Trophoblast cell (in vitro differentiated cells and primary cell): ENCODE results near the gene SPCS3.
"Not testable (repeated sequence)": the region's sequence is repeated elsewhere in the genome, so short reads cannot be mapped to it uniquely, and the experiment has no call there.

Source experiments
- DNase-seq, 2 donors: peaks; one replicate each; pipeline ENCODE4 v3.0.0-alpha.2; 2016
- H2AFZ ChIP-seq: 2 replicates; pipeline ENCODE4 v1.6.1; 2013; ENCODE audit warnings: low read length, moderate library complexity, mild to moderate bottlenecking; ENCODE audit not compliant: insufficient read depth, poor library complexity
- H2AK5ac ChIP-seq: 2 replicates; pipeline ENCODE4 v1.6.1; 2013; ENCODE audit warnings: mild to moderate bottlenecking, low read length
- H2BK120ac ChIP-seq: 2 replicates; pipeline ENCODE4 v1.6.1; 2013; ENCODE audit warnings: low read length, mild to moderate bottlenecking, moderate library complexity; ENCODE audit not compliant: insufficient read depth, poor library complexity
- H2BK12ac ChIP-seq: 2 replicates; pipeline ENCODE4 v1.6.1; 2013; ENCODE audit warnings: mild to moderate bottlenecking, low read length, moderate library complexity
- H2BK5ac ChIP-seq: 2 replicates; pipeline ENCODE4 v1.6.1; 2013; ENCODE audit warnings: low read length, low read depth, moderate library complexity, mild to moderate bottlenecking; ENCODE audit not compliant: poor library complexity
- H3K14ac ChIP-seq: 2 replicates; pipeline ENCODE4 v1.6.1; 2013; ENCODE audit warnings: mild to moderate bottlenecking, low read length
- H3K18ac ChIP-seq: 2 replicates; pipeline ENCODE4 v1.6.1; 2013; ENCODE audit warnings: mild to moderate bottlenecking, low read length
- H3K23ac ChIP-seq: 2 replicates; pipeline ENCODE4 v1.6.1; 2013; ENCODE audit warnings: low read length
- H3K27ac ChIP-seq: 2 replicates; pipeline ENCODE4 v1.5.1; 2013; ENCODE audit warnings: low read depth, mild to moderate bottlenecking, inconsistent platforms, low read length, moderate library complexity
- H3K27me3 ChIP-seq: 2 replicates; pipeline ENCODE4 v1.6.1; 2013; ENCODE audit warnings: inconsistent platforms, mild to moderate bottlenecking, low read length, moderate library complexity; ENCODE audit not compliant: insufficient read depth
- H3K36me3 ChIP-seq, 2 experiments: 1 replicate in 1 of 2; 2 replicates in 1 of 2; pipeline ENCODE4 v1.6.1; 2013; ENCODE audit warnings: low read length in 2 of 2, mild to moderate bottlenecking in 2 of 2, moderate library complexity in 1 of 2; ENCODE audit not compliant: insufficient read depth in 2 of 2, control insufficient read depth in 1 of 2
- H3K4ac ChIP-seq: 2 replicates; pipeline ENCODE4 v1.6.1; 2013; ENCODE audit warnings: low read depth, mild to moderate bottlenecking, low read length, moderate library complexity
- H3K4me1 ChIP-seq, 2 experiments: 1 replicate in 1 of 2; 2 replicates in 1 of 2; pipeline ENCODE4 v1.6.1; 2013; ENCODE audit warnings: low read length in 2 of 2, mild to moderate bottlenecking in 2 of 2, moderate library complexity in 1 of 2; ENCODE audit not compliant: insufficient read depth in 2 of 2, control insufficient read depth in 1 of 2
- H3K4me2 ChIP-seq: 2 replicates; pipeline ENCODE4 v1.6.1; 2013; ENCODE audit warnings: inconsistent platforms, mild to moderate bottlenecking, low read length, moderate library complexity
- H3K4me3 ChIP-seq: 2 replicates; pipeline ENCODE4 v1.5.1; 2013; ENCODE audit warnings: mild to moderate bottlenecking, low read depth, low read length, inconsistent platforms
- H3K79me1 ChIP-seq: one replicate; pipeline ENCODE4 v1.6.1; 2013; ENCODE audit warnings: low read length
- H3K79me2 ChIP-seq: 2 replicates; pipeline ENCODE4 v1.6.1; 2013; ENCODE audit warnings: low read length, mild to moderate bottlenecking; ENCODE audit not compliant: control insufficient read depth, insufficient read depth, poor library complexity
- H3K9ac ChIP-seq: 2 replicates; pipeline ENCODE4 v1.6.1; 2013; ENCODE audit warnings: mild to moderate bottlenecking, low read length
- H3K9me3 ChIP-seq: 2 replicates; pipeline ENCODE4 v1.6.1; 2013; ENCODE audit warnings: low read depth, mild to moderate bottlenecking, control low read depth, inconsistent platforms, low read length; ENCODE audit not compliant: insufficient read depth
- H4K12ac ChIP-seq: 2 replicates; pipeline ENCODE4 v1.6.1; 2013; ENCODE audit warnings: low read depth, mild to moderate bottlenecking, low read length, moderate library complexity
- H4K8ac ChIP-seq: 2 replicates; pipeline ENCODE4 v1.6.1; 2013; ENCODE audit warnings: low read depth, mild to moderate bottlenecking, low read length, moderate library complexity
- H4K91ac ChIP-seq: one replicate; pipeline ENCODE4 v1.6.1; 2013; ENCODE audit warnings: low read depth, mild to moderate bottlenecking, low read length, moderate library complexity
- WGBS: extraction: QIAGEN DNeasy Blood & Tissue Kit; methylation state at CpG from one replicate; pipeline ENCODE4 v1.1.7; 2013; ENCODE audit warnings: missing lambda C conversion rate; ENCODE audit not compliant: insufficient read length, insufficient coverage; ENCODE audit errors: extremely low coverage; 5-methylcytosine and 5-hydroxymethylcytosine counted together

Gene SPCS3

GRCh38 chr4:176323511-176324160 lies 3.9 kb downstream of the SPCS3 start:
- Histone ChIP-seq H2AFZ (no peak overlapping the region), H3K9me3 (no peaks in the 10 kb centered on the region), H3K27ac (no peak overlapping the region), H3K4ac (no peak overlapping the region), H3K4me2 (no peak overlapping the region), H3K27me3 (no peaks in the 10 kb centered on the region), H3K23ac (no peak overlapping the region), H3K36me3 (no peaks in the 10 kb centered on the region), H4K91ac (no peak overlapping the region), H3K14ac (no peak overlapping the region), H2BK12ac (no peak overlapping the region), H3K9ac (no peak overlapping the region), H3K4me3 (no peak overlapping the region), H3K79me2 (peaks cover 10% of the 10 kb centered on the region), H3K18ac (no peak overlapping the region), H2BK120ac (no peak overlapping the region), H4K12ac (no peak overlapping the region), H4K8ac (no peak overlapping the region), H2BK5ac (no peak overlapping the region), H3K79me1 (peaks cover 11% of the 10 kb centered on the region), H3K4me1 (no peaks in the 10 kb centered on the region), H2AK5ac (no peak overlapping the region)
- no peak for DNase-seq
- no CpG with 5 or more reads among the region's 3 CpGs for WGBS

GRCh38 chr4:176324876-176325275 lies 5.1 kb downstream of the SPCS3 start:
- no CpG with 5 or more reads among the region's 8 CpGs for WGBS
- not testable (repeated sequence) for H3K4me2 ChIP-seq, H3K23ac ChIP-seq, H3K18ac ChIP-seq, H3K4me1 ChIP-seq, H2BK5ac ChIP-seq, H3K79me1 ChIP-seq, H4K12ac ChIP-seq, H3K27me3 ChIP-seq, H4K8ac ChIP-seq, H3K27ac ChIP-seq, H4K91ac ChIP-seq, H3K14ac ChIP-seq, H2AK5ac ChIP-seq, H3K36me3 ChIP-seq, H3K4me3 ChIP-seq, DNase-seq, H2BK120ac ChIP-seq, H2AFZ ChIP-seq, H3K9me3 ChIP-seq, H3K79me2 ChIP-seq, H3K9ac ChIP-seq, H2BK12ac ChIP-seq
- H3K4ac ChIP-seq, result peak overlapping the region; percentile 62

GRCh38 chr4:176333076-176333475 lies 13.3 kb downstream of the SPCS3 start:
- Histone ChIP-seq H3K14ac (no peak overlapping the region), H4K12ac (no peak overlapping the region), H3K23ac (no peak overlapping the region), H3K4ac (no peak overlapping the region), H2BK120ac (no peak overlapping the region), H3K9ac (no peak overlapping the region), H2AFZ (no peak overlapping the region), H3K27ac (no peak overlapping the region), H2BK5ac (no peak overlapping the region), H3K79me2 (no peaks in the 10 kb centered on the region), H3K4me2 (no peak overlapping the region), H3K9me3 (no peaks in the 10 kb centered on the region), H3K79me1 (no peaks in the 10 kb centered on the region), H4K91ac (no peak overlapping the region), H4K8ac (no peak overlapping the region), H3K36me3 (peaks cover 0 to 3% of the 10 kb centered on the region in 2 experiments), H2AK5ac (no peak overlapping the region), H3K4me1 (no peaks in the 10 kb centered on the region), H3K18ac (no peak overlapping the region), H3K4me3 (no peak overlapping the region), H3K27me3 (no peaks in the 10 kb centered on the region), H2BK12ac (no peak overlapping the region)
- DNase-seq, result no peak
- WGBS, result no CpG with 5 or more reads among the region's 3 CpGs

GRCh38 chr4:176334066-176334465 lies 14.3 kb downstream of the SPCS3 start:
- DNase-seq, result peak in 1 of 2 donors; percentile 2
- Histone ChIP-seq H3K4ac (no peak overlapping the region), H4K12ac (no peak overlapping the region), H2AK5ac (no peak overlapping the region), H4K91ac (no peak overlapping the region), H3K18ac (no peak overlapping the region), H3K4me3 (no peak overlapping the region), H4K8ac (no peak overlapping the region), H3K4me2 (no peak overlapping the region), H3K14ac (no peak overlapping the region), H3K23ac (no peak overlapping the region), H3K27ac (no peak overlapping the region), H2AFZ (no peak overlapping the region), H2BK12ac (no peak overlapping the region), H3K36me3 (peaks cover 0 to 3% of the 10 kb centered on the region in 2 experiments), H3K27me3 (no peaks in the 10 kb centered on the region), H2BK5ac (no peak overlapping the region), H3K9me3 (no peaks in the 10 kb centered on the region), H2BK120ac (no peak overlapping the region), H3K9ac (no peak overlapping the region), H3K79me1 (no peaks in the 10 kb centered on the region), H3K4me1 (no peaks in the 10 kb centered on the region), H3K79me2 (no peaks in the 10 kb centered on the region)
- WGBS, result no CpG with 5 or more reads among the region's 5 CpGs
